ENCODE measurements around the gene TTC39A. TPM values are rescaled to one million over a fixed set of nuclear protein-coding genes. Genes with fewer than 3 reads are reported as not detected.

Gene TTC39A
- total and polyA plus RNA-seq, 2 of the 13 experiments (the other 11 are each of a cell fraction or from before 2014, with no cell fraction given) = 0.33 to 1.5 TPM

GRCh38 chr1:51340380-51340779, 10.0 kb upstream of the TTC39A start:
- BruUV-seq (replicated peaks) = no TSS peak
- Histone ChIP-seq H3K79me2 (ENCODE audit: insufficient read depth, low read length) (no peaks in the 10 kb centered on the region), H3K27me3 (ENCODE audit: control insufficient read depth in 1 of 2, insufficient read depth in 2 of 2, low read length in 2 of 2) (peaks cover 5 to 26% of the 10 kb centered on the region in 2 experiments; a peak in 4 of 5 replicates), H4K20me1 (ENCODE audit: insufficient read depth, low read length) (no peaks in the 10 kb centered on the region), H3K9me3 (ENCODE audit: low read length) (no peaks in the 10 kb centered on the region), H2AFZ (ENCODE audit: low read length) (no peak overlapping the region), H3K36me3 (replicated peaks in 1 of 2; ENCODE audit: control insufficient read depth in 1 of 2, insufficient read depth in 2 of 2, low read length in 2 of 2) (no peaks in the 10 kb centered on the region), H3K4me3 (replicated peaks in 1 of 3; ENCODE audit: insufficient read depth in 1 of 3, low read depth in 2 of 3, low read length in 3 of 3) (no peak overlapping the region), H3K9ac (ENCODE audit: insufficient read depth, low read depth, low read length) (no peak overlapping the region), H3K4me1 (ENCODE audit: insufficient read depth, low read length) (peaks cover 27% of the 10 kb centered on the region), H3K27ac (ENCODE audit: extremely low read length, insufficient read depth, low read length) (no peak overlapping the region), H3K4me2 (ENCODE audit: low read depth, low read length) (no peak overlapping the region)
- in situ Hi-C loops (cut with HindIII; ENCODE audit: extremely low pct_ligation_motif_present, low pct_unique_long_range_greater_than_20kb) = no loop called here
- TF ChIP-seq ZNF850 (CRISPR knock-in tag; conservative IDR thresholded peaks at IDR 0.05) = no peak
- TF ChIP-seq NFYB (CRISPR knock-in tag; IDR thresholded peaks at IDR 0.05) = 0 out of 2 replicates have a peak, but pooled peaks have one; percentile 11
- CTCF ChIA-PET (ENCODE audit: low intra/inter-chr PET ratio, low total read pairs) = no interaction called here
- 76% methylated on average over 6 of the region's 6 CpGs for WGBS (ENCODE audit: low lambda C conversion rate)
- DNase-seq (ENCODE audit: low spot score) (no peak), FAIRE-seq (no peak), ATAC-seq (no peak)
- POLR2A ChIA-PET = no interaction called here
- intact Hi-C loops (cut with micrococcal nuclease; ENCODE audit: unreplicated experiment) = no loop called here

GRCh38 chr1:51336711-51337110, 6.3 kb upstream of the TTC39A start:
- Histone ChIP-seq H3K4me3 (replicated peaks in 1 of 3; ENCODE audit: insufficient read depth in 1 of 3, low read depth in 2 of 3, low read length in 3 of 3) (no peak overlapping the region), H3K9me3 (ENCODE audit: low read length) (no peaks in the 10 kb centered on the region), H3K79me2 (ENCODE audit: insufficient read depth, low read length) (no peaks in the 10 kb centered on the region), H3K9ac (ENCODE audit: insufficient read depth, low read depth, low read length) (no peak overlapping the region), H3K27me3 (ENCODE audit: control insufficient read depth in 1 of 2, insufficient read depth in 2 of 2, low read length in 2 of 2) (no peaks in the 10 kb centered on the region), H3K4me2 (ENCODE audit: low read depth, low read length) (no peak overlapping the region), H3K27ac (ENCODE audit: extremely low read length, insufficient read depth, low read length) (no peak overlapping the region), H3K36me3 (replicated peaks in 1 of 2; ENCODE audit: control insufficient read depth in 1 of 2, insufficient read depth in 2 of 2, low read length in 2 of 2) (no peaks in the 10 kb centered on the region), H4K20me1 (ENCODE audit: insufficient read depth, low read length) (no peaks in the 10 kb centered on the region), H2AFZ (ENCODE audit: low read length) (no peak overlapping the region), H3K4me1 (ENCODE audit: insufficient read depth, low read length) (peaks cover 17% of the 10 kb centered on the region)
- no TSS peak for BruUV-seq (replicated peaks)
- intact Hi-C loops (cut with micrococcal nuclease; ENCODE audit: unreplicated experiment) = no loop called here
- ChIA-PET CTCF (ENCODE audit: low intra/inter-chr PET ratio, low total read pairs) (no interaction called here), POLR2A (interaction anchor here (1.0 kb wide), 1 partner anchor 11 kb away, joined by 3 read pairs; no protein-coding TSS in a partner anchor)
- FAIRE-seq (no peak), DNase-seq (ENCODE audit: low spot score) (no peak), ATAC-seq (no peak)
- 29% methylated on average over 3 of the region's 4 CpGs for WGBS (ENCODE audit: low lambda C conversion rate)
- TF ChIP-seq HNRNPL (IDR thresholded peaks at IDR 0.05; ENCODE audit: low read depth, low read length) (no peak), ZNF589 (CRISPR knock-in tag; conservative IDR thresholded peaks at IDR 0.05) (no peak), SKIL (CRISPR knock-in tag; IDR thresholded peaks at IDR 0.05; ENCODE audit: borderline replicate concordance) (no peak), ZNF143 (CRISPR knock-in tag; IDR thresholded peaks at IDR 0.05) (no peak), SPEN (CRISPR knock-in tag; IDR thresholded peaks at IDR 0.05; ENCODE audit: low read depth) (no peak), ZNF468 (CRISPR knock-in tag; IDR thresholded peaks at IDR 0.05) (no peak), NKX3-1 (CRISPR knock-in tag; IDR thresholded peaks at IDR 0.05) (no peak), NFYB (CRISPR knock-in tag; IDR thresholded peaks at IDR 0.05) (no peak), GABPA (IDR thresholded peaks at IDR 0.05; ENCODE audit: low read depth, low read length) (no peak), GABPA (CRISPR knock-in tag; IDR thresholded peaks at IDR 0.05; ENCODE audit: low read depth) (no peak), RBAK (CRISPR knock-in tag; IDR thresholded peaks at IDR 0.05) (no peak), BRCA1 (CRISPR knock-in tag; IDR thresholded peaks at IDR 0.05) (no peak), CENPX (CRISPR knock-in tag; IDR thresholded peaks at IDR 0.05) (no peak)
- in situ Hi-C loops (cut with HindIII; ENCODE audit: extremely low pct_ligation_motif_present, low pct_unique_long_range_greater_than_20kb) = no loop called here
